Measurements from ENCODE around the gene PIWIL4.
A peak's percentile ranks its signal among the peaks of the same experiment; 100 is the strongest.

The PIWIL4 gene

GRCh38 chr11:94567181-94567670 lies at the start of gene PIWIL4:
TSS of gene PIWIL4 (plus strand) at chr11:94567368. CDS start at chr11:94567519, 151 bp downstream.
- no peak for DNase-seq (ENCODE audit: low read depth in 2 of 2, low spot score in 1 of 2)

DNA sequence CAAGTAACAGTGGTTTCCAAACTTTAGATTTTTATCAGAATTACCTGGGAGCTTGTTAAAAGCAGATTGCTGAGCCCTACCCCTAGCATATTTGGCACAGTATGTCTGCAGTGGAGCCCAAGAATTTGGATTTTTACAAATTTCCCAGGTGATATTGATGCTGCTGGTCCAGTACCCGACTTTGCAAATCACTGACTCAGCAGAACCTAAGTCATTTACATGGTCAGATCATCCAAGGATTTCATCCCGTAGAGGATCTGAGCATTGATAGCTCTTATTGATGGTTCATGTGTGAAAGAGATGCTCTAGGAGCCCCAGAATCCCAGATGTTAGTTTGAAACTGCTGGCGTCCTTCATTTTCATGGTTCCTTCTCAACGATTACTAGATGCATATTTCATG lies 48.9 kb upstream of the PIWIL4 start:
- DNase-seq (ENCODE audit: low read depth in 2 of 2, low spot score in 1 of 2) = no peak

GRCh38 chr11:94519478-94520084 lies 47.6 kb upstream of the PIWIL4 start:
- no peak for DNase-seq (ENCODE audit: low read depth in 2 of 2, low spot score in 1 of 2)

GRCh38 chr11:94521684-94522083 lies 45.5 kb upstream of the PIWIL4 start:
- DNase-seq (ENCODE audit: low read depth in 2 of 2, low spot score in 1 of 2) = no peak

DNA sequence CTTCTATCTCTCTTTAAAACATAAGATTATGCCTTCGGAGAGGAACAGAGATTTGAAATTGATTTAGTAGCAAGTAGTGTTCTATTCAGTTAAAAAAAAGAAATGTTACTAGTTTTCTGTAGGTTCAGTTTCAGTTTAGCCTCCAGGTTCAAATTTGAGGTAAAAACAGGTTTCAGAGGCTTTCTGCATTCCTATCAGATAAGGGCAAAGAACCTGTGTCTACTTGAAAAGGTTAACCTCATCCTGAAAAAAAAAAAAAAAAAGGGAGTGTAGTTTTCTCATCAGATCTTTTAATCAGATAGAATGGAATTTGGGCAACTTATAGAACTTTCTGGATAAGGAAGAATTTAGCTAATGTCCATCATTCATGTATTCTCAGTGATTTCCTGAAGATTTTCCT lies 42.8 kb upstream of the PIWIL4 start:
- no peak for DNase-seq (ENCODE audit: low read depth in 2 of 2, low spot score in 1 of 2)

- DNase-seq (ENCODE audit: low read depth in 2 of 2, low spot score in 1 of 2) = no peak
Measured at GRCh38 chr11:94525546-94526324, 41.4 kb upstream of the PIWIL4 start.

DNA sequence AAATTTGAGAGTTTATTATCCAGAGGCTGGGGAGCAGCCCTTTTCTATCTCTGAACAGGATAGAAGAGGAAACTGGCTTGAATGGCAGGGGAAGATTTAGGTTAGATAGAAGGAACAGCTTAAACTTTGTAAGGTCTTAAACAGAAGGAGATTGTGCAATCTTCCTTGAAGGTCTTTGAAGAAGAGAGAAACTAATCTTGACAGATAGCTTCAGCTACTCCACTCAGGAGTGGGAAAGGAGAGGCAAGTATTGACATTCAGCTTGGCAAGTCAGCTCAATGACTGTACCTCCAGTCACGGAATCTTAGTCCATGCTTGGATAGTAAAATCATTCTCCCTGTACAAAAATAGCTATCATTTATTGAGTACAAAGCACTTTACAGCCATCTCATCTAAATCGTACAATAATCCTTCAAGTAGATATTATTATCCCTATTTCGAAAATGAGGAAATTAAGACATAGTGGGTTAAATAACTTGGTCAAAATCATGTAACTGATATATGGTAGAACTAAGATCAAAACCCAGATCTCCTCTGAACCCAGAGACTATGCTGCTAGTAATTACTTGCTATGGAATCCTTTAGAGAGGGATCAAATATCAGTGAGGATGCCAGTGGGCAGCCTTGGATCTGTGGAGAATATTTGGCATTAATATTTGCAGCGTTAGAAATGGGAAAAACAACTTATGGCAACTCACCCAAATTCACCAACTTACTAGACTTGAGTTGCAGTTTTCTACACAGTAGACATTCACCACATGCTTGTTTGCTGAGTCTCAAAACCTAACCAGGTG lies 40.3 kb upstream of the PIWIL4 start:
- no peak for DNase-seq (ENCODE audit: low read depth in 2 of 2, low spot score in 1 of 2)

- DNase-seq (ENCODE audit: low read depth in 2 of 2, low spot score in 1 of 2) = no peak
Measured at GRCh38 chr11:94528551-94528950, 38.6 kb upstream of the PIWIL4 start.

GRCh38 chr11:94532211-94532610 lies 35.0 kb upstream of the PIWIL4 start:
- DNase-seq (ENCODE audit: low read depth in 2 of 2, low spot score in 1 of 2) = no peak

GRCh38 chr11:94533206-94533605 lies 34.0 kb upstream of the PIWIL4 start:
- no peak for DNase-seq (ENCODE audit: low read depth in 2 of 2, low spot score in 1 of 2)

DNA sequence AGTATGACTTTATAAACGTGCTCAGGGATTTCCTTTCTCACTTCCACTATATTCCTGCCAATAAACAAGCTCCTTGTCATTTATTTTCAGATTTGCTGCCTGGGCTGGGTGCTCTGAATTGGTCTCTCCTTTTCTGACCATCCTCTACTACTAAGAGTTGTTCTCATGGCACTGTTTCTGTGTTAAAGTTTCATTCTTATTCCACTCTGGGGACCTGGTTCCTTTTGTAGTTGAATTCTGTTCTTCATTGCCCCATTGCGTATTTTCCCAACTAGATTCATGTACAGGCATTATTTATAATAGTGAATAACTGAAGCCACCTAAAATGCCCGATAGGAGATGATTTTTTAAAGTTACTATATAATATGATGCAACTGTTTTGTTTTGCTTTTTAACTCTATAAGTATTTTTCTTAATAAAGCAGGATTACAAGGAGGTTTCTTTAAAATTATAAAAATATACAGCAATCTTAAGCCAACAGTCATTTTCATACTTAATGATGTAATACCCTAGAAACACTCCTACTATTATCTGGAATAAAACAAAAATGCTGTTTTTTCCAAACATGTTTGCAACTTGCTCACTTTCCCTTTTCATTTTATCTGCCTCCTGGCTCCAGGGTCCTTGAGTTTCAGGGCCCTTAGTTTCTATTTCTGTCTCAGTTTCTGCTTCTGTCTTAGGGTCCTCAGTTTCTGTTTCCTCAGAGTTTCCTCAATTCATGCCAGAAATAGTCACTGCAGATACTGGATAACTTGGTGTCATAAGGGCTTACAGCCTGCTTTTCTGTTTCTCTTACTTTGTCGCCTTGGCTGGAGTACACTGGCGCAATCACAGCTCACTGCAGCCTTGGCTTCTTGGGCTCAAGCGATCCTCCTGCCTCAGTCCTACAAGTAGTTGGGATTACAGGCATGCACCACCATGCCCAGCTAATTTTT lies 33.2 kb upstream of the PIWIL4 start:
- DNase-seq (ENCODE audit: low read depth in 2 of 2, low spot score in 1 of 2) = no peak

DNA sequence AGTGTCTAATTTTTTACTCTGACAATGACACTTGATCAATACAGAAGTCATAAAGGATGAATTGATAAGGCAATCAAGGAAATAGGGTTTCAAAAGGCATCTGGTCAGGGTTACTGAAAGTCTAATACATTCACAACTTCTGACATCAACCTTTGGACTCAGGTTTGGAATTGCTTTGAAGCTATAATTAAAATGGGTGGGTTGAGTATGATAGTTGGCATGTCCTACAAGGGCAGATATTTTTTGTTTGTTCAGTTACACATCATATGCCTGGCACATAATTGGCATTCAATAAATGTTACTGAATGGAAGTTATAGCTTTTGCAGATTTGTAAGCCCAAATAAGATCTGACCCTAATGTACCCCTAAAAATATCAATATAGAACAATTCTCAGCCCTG lies 30.8 kb upstream of the PIWIL4 start:
- no peak for DNase-seq (ENCODE audit: low read depth in 2 of 2, low spot score in 1 of 2)

DNA sequence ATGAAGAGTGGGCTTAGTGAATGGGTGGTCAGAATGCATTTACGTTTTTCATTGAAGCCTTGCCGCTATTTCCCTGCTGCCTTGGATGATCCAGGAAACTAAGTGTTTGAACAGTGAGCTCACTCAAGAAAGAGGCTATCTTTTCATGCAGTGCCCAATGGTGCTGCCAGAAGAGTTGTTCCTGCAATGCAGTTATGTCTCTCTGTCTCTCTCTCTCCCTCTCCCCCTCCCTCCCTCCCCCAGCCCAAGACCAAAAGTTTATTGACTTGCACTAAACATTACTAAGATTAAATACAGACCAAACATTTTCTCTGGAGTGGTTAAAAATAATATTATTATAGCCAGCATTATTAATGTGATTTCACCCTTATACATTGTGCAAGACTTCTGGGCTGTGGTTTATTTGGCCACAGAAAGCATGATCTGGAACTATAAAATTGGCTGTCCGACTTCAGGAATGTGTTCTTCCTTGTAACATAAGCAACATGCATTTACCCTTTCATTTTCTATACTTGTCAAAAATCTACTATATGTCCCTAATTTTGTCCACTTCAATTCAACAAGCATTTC lies 30.1 kb upstream of the PIWIL4 start:
- DNase-seq (ENCODE audit: low read depth in 2 of 2, low spot score in 1 of 2) = no peak

- no peak for DNase-seq (ENCODE audit: low read depth in 2 of 2, low spot score in 1 of 2)
Measured at GRCh38 chr11:94539420-94539819, 27.7 kb upstream of the PIWIL4 start.

- peak; percentile 13 to 43 for DNase-seq (ENCODE audit: low read depth in 2 of 2, low spot score in 1 of 2)
Measured at GRCh38 chr11:94543695-94544645, 23.2 kb upstream of the PIWIL4 start, which contains the start of gene FUT4. TSS of gene FUT4 (plus strand) at chr11:94543921. CDS start at chr11:94544134, 213 bp downstream.

DNA sequence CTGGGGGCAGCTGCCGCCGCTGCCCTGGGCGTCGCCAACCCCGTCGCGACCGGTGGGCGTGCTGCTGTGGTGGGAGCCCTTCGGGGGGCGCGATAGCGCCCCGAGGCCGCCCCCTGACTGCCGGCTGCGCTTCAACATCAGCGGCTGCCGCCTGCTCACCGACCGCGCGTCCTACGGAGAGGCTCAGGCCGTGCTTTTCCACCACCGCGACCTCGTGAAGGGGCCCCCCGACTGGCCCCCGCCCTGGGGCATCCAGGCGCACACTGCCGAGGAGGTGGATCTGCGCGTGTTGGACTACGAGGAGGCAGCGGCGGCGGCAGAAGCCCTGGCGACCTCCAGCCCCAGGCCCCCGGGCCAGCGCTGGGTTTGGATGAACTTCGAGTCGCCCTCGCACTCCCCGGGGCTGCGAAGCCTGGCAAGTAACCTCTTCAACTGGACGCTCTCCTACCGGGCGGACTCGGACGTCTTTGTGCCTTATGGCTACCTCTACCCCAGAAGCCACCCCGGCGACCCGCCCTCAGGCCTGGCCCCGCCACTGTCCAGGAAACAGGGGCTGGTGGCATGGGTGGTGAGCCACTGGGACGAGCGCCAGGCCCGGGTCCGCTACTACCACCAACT lies 22.4 kb upstream of the PIWIL4 start:
- no peak for DNase-seq (ENCODE audit: low read depth in 2 of 2, low spot score in 1 of 2)

- DNase-seq (ENCODE audit: low read depth in 2 of 2, low spot score in 1 of 2) = no peak
Measured at GRCh38 chr11:94545264-94546161, 21.7 kb upstream of the PIWIL4 start.

DNA sequence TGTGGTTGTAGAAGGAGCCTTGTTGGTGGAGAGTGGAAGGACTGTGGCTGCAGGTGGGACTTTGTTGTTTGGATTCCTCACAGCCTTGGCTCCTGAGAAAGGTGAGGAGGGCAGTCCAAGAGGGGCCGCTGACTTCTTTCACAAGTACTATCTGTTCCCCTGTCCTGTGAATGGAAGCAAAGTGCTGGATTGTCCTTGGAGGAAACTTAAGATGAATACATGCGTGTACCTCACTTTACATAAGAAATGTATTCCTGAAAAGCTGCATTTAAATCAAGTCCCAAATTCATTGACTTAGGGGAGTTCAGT lies 21.1 kb upstream of the PIWIL4 start:
- DNase-seq (ENCODE audit: low read depth in 2 of 2, low spot score in 1 of 2) = no peak

All from stimulated activated CD8-positive, alpha-beta memory T cell treated with anti-CD3 and anti-CD28 coated beads, Interleukin-4, amount 100 ng/mL, for 4 hours (primary cell).